BJ (cell line): ENCODE results near the gene FHL3. TPM values are rescaled to one million over a fixed set of nuclear protein-coding genes. Genes with fewer than 3 reads are reported as not detected.
"Not testable (repeated sequence)": the region's sequence is repeated elsewhere in the genome, so short reads cannot be mapped to it uniquely, and the experiment has no call there.

Experiments used
- CTCF ChIA-PET: fragments of 350-600 bp; formaldehyde crosslinking; extraction: SDS; loops from one replicate; lab custom pipeline; 2021; ENCODE audit warnings: antibody characterized with exemption, inconsistent platforms; lab: Yijun Ruan, JAX
- POLR2A ChIA-PET: fragments of 300-600 bp; sonication (Branson Sonifier 250); formaldehyde crosslinking; extraction: SDS; loops from one replicate; lab custom pipeline; 2021; ENCODE audit warnings: antibody characterized with exemption; lab: Charles Lee
- DNase-seq: peaks from one replicate; pipeline ENCODE4 v3.0.0-alpha.2; 2011; ENCODE audit warnings: low read depth
- H3K27me3 ChIP-seq: 2 replicates; pipeline ENCODE4 v1.6.0; 2011; ENCODE audit warnings: low read length; ENCODE audit not compliant: control insufficient read depth, insufficient read depth
- H3K36me3 ChIP-seq: 2 replicates; pipeline ENCODE4 v1.5.1; 2011; ENCODE audit warnings: low read length; ENCODE audit not compliant: control insufficient read depth, insufficient read depth
- H3K4me3 ChIP-seq: 2 replicates; pipeline ENCODE4 v1.5.1; 2011; ENCODE audit warnings: low read depth, mild to moderate bottlenecking, control low read depth, low read length
- polyA plus RNA-seq: library from polyadenylated mRNA; depleted of rRNA; stranded (reverse); fragments of >200 nt; gene quantifications from 2 replicates; pipeline ENCODE4 v1.2.3, GENCODE V29; 2011
- TF ChIP-seq, protein P1 (sequence below): IDR thresholded peaks from 2 replicates; pipeline ENCODE4 v1.5.1; 2011; ENCODE audit warnings: low read depth, mild to moderate bottlenecking, control low read depth, inconsistent platforms, low read length, moderate library complexity; ENCODE audit not compliant: insufficient read depth

FHL3 gene
- polyA plus RNA-seq, 1 experiment: 13.0 TPM

DNA sequence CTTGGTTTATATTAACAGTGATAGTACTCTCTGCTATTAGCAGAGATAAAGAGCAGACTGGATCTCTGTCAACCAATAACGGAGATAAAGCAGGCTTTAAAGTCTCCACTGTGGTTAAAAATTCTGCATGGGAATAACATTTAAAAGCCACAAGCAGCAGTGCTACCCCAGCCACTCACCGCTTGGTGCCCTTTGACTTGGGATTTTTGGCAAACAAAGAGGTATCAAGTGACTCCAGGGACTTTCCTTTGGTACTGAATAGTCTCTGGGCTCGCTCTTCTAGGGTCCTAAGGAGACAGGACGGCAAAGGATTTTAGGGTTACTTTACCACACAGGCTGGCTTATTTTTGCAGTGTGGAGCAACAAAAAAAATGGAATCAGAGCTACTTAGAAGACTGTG lies 26.8 kb downstream of the FHL3 start:
- Histone ChIP-seq H3K4me3 (no peak overlapping the region), H3K27me3 (no peaks in the 10 kb centered on the region), H3K36me3 (peaks cover 19% of the 10 kb centered on the region)
- TF ChIP-seq, protein P1, sequence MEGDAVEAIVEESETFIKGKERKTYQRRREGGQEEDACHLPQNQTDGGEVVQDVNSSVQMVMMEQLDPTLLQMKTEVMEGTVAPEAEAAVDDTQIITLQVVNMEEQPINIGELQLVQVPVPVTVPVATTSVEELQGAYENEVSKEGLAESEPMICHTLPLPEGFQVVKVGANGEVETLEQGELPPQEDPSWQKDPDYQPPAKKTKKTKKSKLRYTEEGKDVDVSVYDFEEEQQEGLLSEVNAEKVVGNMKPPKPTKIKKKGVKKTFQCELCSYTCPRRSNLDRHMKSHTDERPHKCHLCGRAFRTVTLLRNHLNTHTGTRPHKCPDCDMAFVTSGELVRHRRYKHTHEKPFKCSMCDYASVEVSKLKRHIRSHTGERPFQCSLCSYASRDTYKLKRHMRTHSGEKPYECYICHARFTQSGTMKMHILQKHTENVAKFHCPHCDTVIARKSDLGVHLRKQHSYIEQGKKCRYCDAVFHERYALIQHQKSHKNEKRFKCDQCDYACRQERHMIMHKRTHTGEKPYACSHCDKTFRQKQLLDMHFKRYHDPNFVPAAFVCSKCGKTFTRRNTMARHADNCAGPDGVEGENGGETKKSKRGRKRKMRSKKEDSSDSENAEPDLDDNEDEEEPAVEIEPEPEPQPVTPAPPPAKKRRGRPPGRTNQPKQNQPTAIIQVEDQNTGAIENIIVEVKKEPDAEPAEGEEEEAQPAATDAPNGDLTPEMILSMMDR: no peak
- ChIA-PET CTCF (interaction anchor here (0.6 to 4.4 kb wide), 2 partner anchors 86 to 903 kb away, joined by 4 to 28 read pairs; partner anchors contain the start of gene GJA9), POLR2A (no interaction called here)
- DNase-seq: no peak

- H3K27me3 ChIP-seq, POLR2A ChIA-PET, DNase-seq, H3K4me3 ChIP-seq: not testable (repeated sequence)
- CTCF ChIA-PET: interaction anchor here (0.9 to 4.4 kb wide), 8 partner anchors 9 to 115 kb away, joined by 3 to 28 read pairs (median 4); no protein-coding TSS in a partner anchor
- H3K36me3 ChIP-seq: peaks cover 15% of the 10 kb centered on the region
- TF ChIP-seq, protein P1: peak; percentile 62
Measured at GRCh38 chr1:37975083-37975482, 30.2 kb downstream of the FHL3 start.

- ChIA-PET CTCF (interaction anchor here (1.4 kb wide), 1 partner anchor 87 kb away, joined by 5 read pairs; no protein-coding TSS in a partner anchor), POLR2A (no interaction called here)
- TF ChIP-seq, protein P1: no peak
Measured at GRCh38 chr1:37974567-37974966, 30.7 kb downstream of the FHL3 start.

DNA sequence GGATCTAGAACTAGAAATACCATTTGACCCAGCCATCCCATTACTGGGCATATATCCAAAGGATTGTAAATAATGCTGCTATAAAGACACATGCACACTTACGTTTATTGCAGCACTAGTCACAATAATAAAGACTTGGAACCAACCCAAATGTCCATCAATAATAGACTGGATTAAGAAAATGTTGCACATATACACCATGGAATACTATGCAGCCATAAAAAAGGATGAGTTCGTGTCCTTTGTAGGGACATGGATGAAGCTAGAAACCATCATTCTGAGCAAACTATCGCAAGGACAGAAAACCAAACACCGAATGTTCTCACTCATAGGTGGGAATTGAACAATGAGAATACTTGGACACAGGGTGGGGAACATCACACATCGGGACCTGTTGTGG lies 31.6 kb downstream of the FHL3 start:
- POLR2A ChIA-PET, H3K4me3 ChIP-seq, DNase-seq, H3K27me3 ChIP-seq: not testable (repeated sequence)
- H3K36me3 ChIP-seq: peaks cover 17% of the 10 kb centered on the region
- CTCF ChIA-PET: interaction anchor here (0.6 to 1.0 kb wide), 2 partner anchors 85 to 1080 kb away, joined by 3 read pairs; no protein-coding TSS in a partner anchor

More at GRCh38 chr1:37974567-37974966, 30.7 kb downstream of the FHL3 start:
- no peak for DNase-seq
- Histone ChIP-seq H3K36me3 (peaks cover 15% of the 10 kb centered on the region), H3K4me3 (no peak overlapping the region), H3K27me3 (no peaks in the 10 kb centered on the region)

DNA sequence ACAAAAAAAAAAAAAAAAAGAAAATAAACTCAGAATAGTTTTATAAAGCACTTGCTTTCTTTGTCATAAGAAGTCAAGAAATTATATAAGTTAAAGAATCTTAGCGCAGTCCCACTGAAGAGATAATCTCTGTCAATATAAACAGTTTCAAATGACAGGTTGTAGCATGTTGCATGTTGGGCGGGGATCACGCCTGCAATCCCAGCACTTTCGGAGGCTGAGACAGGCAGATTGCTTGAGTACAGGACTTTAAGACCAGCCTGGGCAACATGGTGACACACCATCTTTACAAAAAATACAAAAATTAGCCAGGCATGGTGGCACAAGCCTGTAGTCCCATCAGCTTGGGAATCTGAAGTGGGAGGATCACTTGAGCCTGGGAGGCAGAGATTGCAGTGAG lies 40.0 kb downstream of the FHL3 start:
- Histone ChIP-seq H3K4me3 (no peak overlapping the region), H3K36me3 (peaks cover 19% of the 10 kb centered on the region), H3K27me3 (no peaks in the 10 kb centered on the region)
- TF ChIP-seq, protein P1: no peak
- POLR2A ChIA-PET: no interaction called here
- no peak for DNase-seq
- CTCF ChIA-PET: interaction anchor here (1.0 to 1.4 kb wide), 3 partner anchors 11 to 32 kb away, joined by 3 to 6 read pairs (median 3); no protein-coding TSS in a partner anchor

DNA sequence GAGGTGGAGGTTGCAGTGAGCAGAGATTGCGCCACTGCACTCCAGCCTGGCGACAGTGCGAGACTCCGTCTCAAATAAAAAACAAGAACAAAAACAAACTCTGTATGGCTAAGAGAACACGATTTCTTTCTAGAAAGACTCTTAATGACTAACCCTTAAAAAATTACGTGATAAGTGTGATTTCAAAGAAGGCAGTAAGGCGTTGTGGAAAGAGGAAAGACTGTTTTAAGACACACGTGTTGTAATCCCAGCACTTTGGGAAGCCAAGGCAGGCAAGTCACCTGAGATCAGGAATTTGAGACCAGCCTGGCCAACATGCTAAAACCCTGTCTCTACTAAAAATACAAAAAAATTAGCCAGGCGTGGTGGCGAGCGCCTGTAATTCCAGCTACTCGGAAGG lies 41.2 kb downstream of the FHL3 start:
- CTCF ChIA-PET, H3K27me3 ChIP-seq, H3K4me3 ChIP-seq, POLR2A ChIA-PET, DNase-seq: not testable (repeated sequence)
- H3K36me3 ChIP-seq: peaks cover 19% of the 10 kb centered on the region
